Esophagus squamous epithelium (tissue), 5 donors: Measurements from ENCODE around the gene BMP10. TPM values are rescaled to one million over a fixed set of nuclear protein-coding genes. Genes with fewer than 3 reads are reported as not detected.

ENCODE experiments used
- DNase-seq: peaks from one replicate; lab custom pipeline; 2025; lab: John Stamatoyannopoulos, UW
- H3K27ac ChIP-seq, 4 donors: fragments of 200-600 bp; sonication (generic); one replicate each; pipeline ENCODE4 v1.5.1; 2016 to 2019; ENCODE audit warnings: mild to moderate bottlenecking in 1 of 4
- H3K27me3 ChIP-seq, 4 donors: fragments of 200-600 bp; sonication (generic); 1 replicate in 3 of 4; 2 replicates in 1 of 4; pipeline versions ENCODE4 v1.5.1 to v1.6.0; 2017 to 2021; ENCODE audit warnings: antibody characterized with exemption in 1 of 4
- H3K36me3 ChIP-seq, 3 donors: fragments of 200-600 bp; sonication (generic); one replicate each; pipeline ENCODE4 v1.5.1; 2016 to 2019
- H3K4me1 ChIP-seq, 3 donors: fragments of 200-600 bp; sonication (generic); one replicate each; pipeline ENCODE4 v1.5.1; 2017 to 2019
- H3K4me3 ChIP-seq, 4 donors: fragments of 200-600 bp; sonication (generic); 1 replicate in 3 of 4; 2 replicates in 1 of 4; pipeline ENCODE4 v1.5.1; 2016 to 2019; ENCODE audit warnings: mild to moderate bottlenecking in 2 of 4, moderate library complexity in 1 of 4
- H3K9me3 ChIP-seq, 3 donors: fragments of 200-600 bp; sonication (generic); one replicate each; pipeline ENCODE4 v1.5.1; 2016 to 2019
- POLR2A ChIP-seq, 4 donors: fragments of 450-650 bp; IDR thresholded peaks; one replicate each; pipeline ENCODE4 v1.6.1; 2017; ENCODE audit warnings: antibody characterized with exemption in 4 of 4, mild to moderate bottlenecking in 4 of 4, moderate library complexity in 3 of 4
- WGBS, 2 donors: methylation state at CpG; one replicate each; pipeline ENCODE4 v1.1.5; 2018; 5-methylcytosine and 5-hydroxymethylcytosine counted together
- intact Hi-C: fragments of 100-400 bp; cut with DNase I; formaldehyde crosslinking; loops from one replicate; pipeline ENCODE4 v1.15.0; 2022
- total RNA-seq, 4 donors: library from RNA; depleted of rRNA; stranded (reverse); fragments of >200 nt; gene quantifications; one replicate each; pipeline ENCODE4 v1.1.0, GENCODE V29; 2016
- TF ChIP-seq, protein P1 (sequence below), 6 experiments: fragments of 450-650 bp in 4 of 6; fragments of 200-600 bp in 2 of 6; sonication (generic) in 2 of 6; IDR thresholded peaks; one replicate each; pipeline ENCODE4 v1.5.1; 2016 to 2019; ENCODE audit warnings: antibody characterized with exemption in 6 of 6, mild to moderate bottlenecking in 4 of 6, moderate library complexity in 4 of 6
- donor health status: DM: yes; HTN: yes; CAD: no.

Gene BMP10
- total RNA-seq, 4 donors from 2014 or later = not detected

DNA sequence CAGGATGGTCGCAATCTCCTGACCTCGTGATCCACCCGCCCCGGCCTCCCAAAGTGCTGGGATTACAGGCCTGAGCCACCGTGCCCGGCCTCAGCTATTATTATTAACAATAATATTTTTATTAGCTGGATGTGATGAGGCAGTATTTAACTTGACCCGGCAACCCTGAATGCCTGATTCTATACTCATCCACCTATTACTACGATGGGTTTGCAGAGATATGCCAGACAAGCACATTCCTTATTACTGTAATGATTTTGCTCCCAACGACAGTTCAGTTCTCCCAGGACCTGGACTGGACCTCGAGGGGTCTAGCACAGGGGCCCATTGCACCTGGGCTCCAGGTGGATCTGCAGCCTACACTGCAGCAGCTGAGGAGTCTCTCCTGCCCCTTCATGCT is 32.6 kb downstream of the BMP10 start:
- Histone ChIP-seq H3K4me1 (no peaks in the 10 kb centered on the region), H3K4me3 (no peak overlapping the region), H3K9me3 (no peaks in the 10 kb centered on the region), H3K27me3 (no peaks in the 10 kb centered on the region), H3K27ac (no peak overlapping the region), H3K36me3 (no peaks in the 10 kb centered on the region)
- DNase-seq = no peak
- WGBS, 2 donors = 89 to 96% methylated on average over 8 to 9 of the region's 10 CpGs
- no peak for TF ChIP-seq POLR2A (IDR thresholded peaks at IDR 0.05)
- TF ChIP-seq, protein P1, sequence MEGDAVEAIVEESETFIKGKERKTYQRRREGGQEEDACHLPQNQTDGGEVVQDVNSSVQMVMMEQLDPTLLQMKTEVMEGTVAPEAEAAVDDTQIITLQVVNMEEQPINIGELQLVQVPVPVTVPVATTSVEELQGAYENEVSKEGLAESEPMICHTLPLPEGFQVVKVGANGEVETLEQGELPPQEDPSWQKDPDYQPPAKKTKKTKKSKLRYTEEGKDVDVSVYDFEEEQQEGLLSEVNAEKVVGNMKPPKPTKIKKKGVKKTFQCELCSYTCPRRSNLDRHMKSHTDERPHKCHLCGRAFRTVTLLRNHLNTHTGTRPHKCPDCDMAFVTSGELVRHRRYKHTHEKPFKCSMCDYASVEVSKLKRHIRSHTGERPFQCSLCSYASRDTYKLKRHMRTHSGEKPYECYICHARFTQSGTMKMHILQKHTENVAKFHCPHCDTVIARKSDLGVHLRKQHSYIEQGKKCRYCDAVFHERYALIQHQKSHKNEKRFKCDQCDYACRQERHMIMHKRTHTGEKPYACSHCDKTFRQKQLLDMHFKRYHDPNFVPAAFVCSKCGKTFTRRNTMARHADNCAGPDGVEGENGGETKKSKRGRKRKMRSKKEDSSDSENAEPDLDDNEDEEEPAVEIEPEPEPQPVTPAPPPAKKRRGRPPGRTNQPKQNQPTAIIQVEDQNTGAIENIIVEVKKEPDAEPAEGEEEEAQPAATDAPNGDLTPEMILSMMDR (IDR thresholded peaks at IDR 0.05) = no peak
- intact Hi-C loops = loop anchor here (10.0 kb wide), 1 partner anchor 64 kb away; no protein-coding TSS in a partner anchor

DNA sequence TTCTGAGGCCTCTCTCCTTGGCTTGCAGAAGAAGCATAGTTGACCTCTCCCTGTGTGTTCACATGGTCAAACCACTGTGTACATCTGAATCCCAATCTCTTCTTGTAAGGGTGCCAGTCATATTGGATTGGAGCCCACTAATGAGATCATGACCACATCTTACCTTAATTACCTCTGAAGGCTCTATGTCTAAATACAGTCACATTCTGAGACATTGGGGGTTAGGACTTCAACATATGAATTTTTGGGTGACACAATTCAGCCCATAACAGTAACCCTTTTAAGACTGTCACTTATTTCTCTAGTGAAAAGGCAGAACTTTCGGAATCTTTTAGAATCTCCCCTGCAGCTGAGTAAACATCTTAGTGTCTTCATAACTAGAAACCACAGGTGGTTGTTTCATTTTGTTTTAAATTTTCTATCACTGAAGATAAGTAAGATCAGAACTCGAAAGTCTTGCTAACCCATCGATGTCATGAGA is 33.3 kb downstream of the BMP10 start:
- H3K4me1 ChIP-seq = peaks cover 0 to 3% (median 3%) of the 10 kb centered on the region in 3 donors
- intact Hi-C loops = loop anchor here (10.0 kb wide), 1 partner anchor 63 kb away; no protein-coding TSS in a partner anchor
- WGBS, 2 donors = 64 to 92% methylated on average over 3 of the region's 3 CpGs
- no peak for TF ChIP-seq POLR2A (IDR thresholded peaks at IDR 0.05)
- TF ChIP-seq, protein P1 (IDR thresholded peaks at IDR 0.05) = no peak
- no peaks in the 10 kb centered on the region for H3K36me3 ChIP-seq
- DNase-seq = no peak
- no peaks in the 10 kb centered on the region for H3K27me3 ChIP-seq
- H3K4me3 ChIP-seq = no peak overlapping the region
- no peaks in the 10 kb centered on the region for H3K9me3 ChIP-seq
- no peak overlapping the region for H3K27ac ChIP-seq

DNA sequence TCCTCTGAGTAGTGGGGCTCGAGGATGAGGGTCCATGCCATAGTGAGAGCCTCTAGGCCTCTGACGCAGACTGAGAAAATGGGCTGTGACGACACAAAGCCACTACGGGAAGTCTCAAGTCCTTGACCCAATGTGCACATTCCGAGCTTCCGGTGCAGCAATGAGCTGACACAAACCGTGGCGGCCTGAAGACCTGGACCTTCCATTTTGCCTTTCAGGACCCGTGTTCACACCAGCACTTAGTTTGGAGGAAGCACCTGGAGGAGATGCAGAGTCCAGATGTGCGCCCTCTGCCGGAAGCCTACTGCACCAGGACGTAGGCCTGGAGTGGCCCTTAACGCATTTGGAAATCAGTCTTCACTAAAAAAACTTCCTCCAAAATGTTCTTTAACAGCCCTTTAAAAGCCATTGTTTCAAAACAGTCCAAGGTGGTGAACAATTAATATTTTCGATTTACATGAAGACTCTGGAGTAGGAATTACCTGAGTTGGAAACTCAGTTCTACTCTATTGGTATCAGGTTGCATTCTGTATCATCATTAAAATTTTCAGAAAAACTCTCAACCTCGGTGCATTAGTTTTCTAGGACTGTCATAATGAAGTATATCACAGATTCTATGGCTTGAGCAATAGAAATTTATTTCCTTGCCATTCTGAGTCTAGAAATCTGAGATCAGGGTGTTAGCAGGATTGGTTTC is 33.9 kb downstream of the BMP10 start:
- intact Hi-C loops = loop anchor here (10.0 kb wide), 1 partner anchor 63 kb away; no protein-coding TSS in a partner anchor
- Histone ChIP-seq H3K27me3 (no peaks in the 10 kb centered on the region), H3K9me3 (no peaks in the 10 kb centered on the region), H3K4me1 (peaks cover 0 to 9% (median 9%) of the 10 kb centered on the region in 3 donors), H3K4me3 (no peak overlapping the region), H3K27ac (no peak overlapping the region), H3K36me3 (no peaks in the 10 kb centered on the region)
- DNase-seq = no peak
- WGBS, 2 donors = 55 to 75% methylated on average over 6 to 11 of the region's 15 CpGs
- TF ChIP-seq POLR2A (IDR thresholded peaks at IDR 0.05) = no peak
- TF ChIP-seq, protein P1 (IDR thresholded peaks at IDR 0.05) = peak; percentile 51 to 74 (median 61)

DNA sequence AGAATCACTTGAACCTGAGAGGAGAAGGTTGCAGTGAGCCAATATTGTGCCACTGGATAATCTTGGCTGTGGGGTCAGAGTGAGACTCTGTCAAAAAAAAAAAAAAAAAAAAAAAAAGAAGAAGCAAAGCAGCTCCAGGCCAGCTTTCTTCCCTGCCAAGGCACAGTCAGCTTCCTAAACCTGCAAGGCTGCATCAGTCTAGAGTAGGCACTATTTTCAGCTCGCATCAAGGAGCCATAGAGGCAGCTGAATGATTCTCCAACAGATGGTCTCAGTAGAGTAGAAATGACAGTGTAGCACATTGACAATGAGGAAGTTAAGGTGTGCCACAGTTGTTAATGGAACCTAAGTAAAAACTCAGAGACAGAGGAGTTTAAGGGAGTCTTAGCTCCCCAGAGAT is 35.6 kb downstream of the BMP10 start:
- H3K9me3 ChIP-seq = no peaks in the 10 kb centered on the region
- no peak for TF ChIP-seq POLR2A (IDR thresholded peaks at IDR 0.05)
- TF ChIP-seq, protein P1 (IDR thresholded peaks at IDR 0.05) = no peak
- H3K36me3 ChIP-seq = no peaks in the 10 kb centered on the region
- DNase-seq = no peak
- no peak overlapping the region for H3K27ac ChIP-seq
- intact Hi-C loops = loop anchor here (10.0 kb wide), 1 partner anchor 61 kb away; no protein-coding TSS in a partner anchor
- no peak overlapping the region for H3K4me3 ChIP-seq
- H3K27me3 ChIP-seq = no peaks in the 10 kb centered on the region
- 69 to 78% methylated on average over 1 of the region's 1 CpG for WGBS, 2 donors
- H3K4me1 ChIP-seq = peaks cover 6 to 26% (median 16%) of the 10 kb centered on the region in 3 donors

DNA sequence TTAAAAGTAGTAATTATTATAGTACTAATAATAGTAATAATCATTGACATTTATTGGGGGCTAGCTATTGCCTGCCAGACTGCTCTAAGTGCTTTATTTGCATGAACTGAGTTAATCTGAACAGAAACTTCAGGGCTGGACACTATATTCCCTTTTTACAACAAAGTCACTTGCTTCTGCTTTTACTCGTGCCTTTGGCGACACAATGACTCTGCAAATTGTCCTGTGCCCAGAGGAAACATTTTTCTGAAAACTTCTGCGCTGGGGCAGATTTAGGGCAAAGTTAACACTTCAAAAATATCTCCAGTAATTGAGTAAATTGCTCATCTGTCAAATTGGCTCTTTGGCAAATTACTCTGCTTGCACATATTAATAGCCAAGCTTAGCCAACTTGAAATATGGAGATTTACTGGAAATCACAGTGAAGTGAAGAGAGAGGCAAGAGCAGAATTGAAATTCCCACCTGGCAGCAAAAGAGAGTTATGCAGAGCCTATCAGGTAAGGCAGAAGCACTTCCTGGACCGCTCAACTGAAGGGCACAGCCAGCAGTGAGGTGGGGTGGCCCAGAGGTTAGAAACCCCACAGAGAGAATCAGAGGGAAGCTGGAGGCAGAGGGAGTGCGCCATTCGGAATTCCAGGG is 36.3 kb downstream of the BMP10 start:
- no peak for TF ChIP-seq POLR2A (IDR thresholded peaks at IDR 0.05)
- TF ChIP-seq, protein P1 (IDR thresholded peaks at IDR 0.05) = no peak
- Histone ChIP-seq H3K27me3 (no peaks in the 10 kb centered on the region), H3K9me3 (no peaks in the 10 kb centered on the region), H3K36me3 (no peaks in the 10 kb centered on the region), H3K4me1 (peaks cover 7 to 33% (median 20%) of the 10 kb centered on the region in 3 donors), H3K27ac (peak overlapping the region in 1 of 4 donors; percentile 25), H3K4me3 (no peak overlapping the region)
- intact Hi-C loops = loop anchor here (10.0 kb wide), 1 partner anchor 60 kb away; no protein-coding TSS in a partner anchor
- WGBS, 2 donors = 75 to 85% methylated on average over 6 of the region's 6 CpGs
- DNase-seq = no peak
